Osteocyte (in vitro differentiated cells): Measurements from ENCODE around the gene HHIP. TPM values are rescaled to one million over a fixed set of nuclear protein-coding genes. Genes with fewer than 3 reads are reported as not detected.
A peak's percentile ranks its signal among the peaks of the same experiment; 100 is the strongest.
"Not testable (repeated sequence)": the region's sequence is repeated elsewhere in the genome, so short reads cannot be mapped to it uniquely, and the experiment has no call there.

Experiments
- DNase-seq: peaks from one replicate; pipeline ENCODE4 v3.0.0; 2021; ENCODE audit warnings: mixed read lengths; ENCODE audit not compliant: unreplicated experiment; ENCODE audit errors: extremely low spot score
- H3K27ac Mint-ChIP-seq: one replicate; pipeline ENCODE4 v1.8.0; 2021; ENCODE audit warnings: mild to moderate bottlenecking, mixed read lengths; ENCODE audit not compliant: unreplicated experiment
- H3K27me3 Mint-ChIP-seq: one replicate; pipeline ENCODE4 v1.8.0; 2021; ENCODE audit warnings: mixed read lengths; ENCODE audit not compliant: unreplicated experiment
- H3K36me3 Mint-ChIP-seq: one replicate; pipeline ENCODE4 v1.8.0; 2021; ENCODE audit warnings: mixed read lengths; ENCODE audit not compliant: unreplicated experiment
- H3K4me1 Mint-ChIP-seq: one replicate; pipeline ENCODE4 v1.8.0; 2021; ENCODE audit warnings: mixed read lengths; ENCODE audit not compliant: unreplicated experiment
- H3K4me3 Mint-ChIP-seq: one replicate; pipeline ENCODE4 v1.8.0; 2021; ENCODE audit warnings: mild to moderate bottlenecking, moderate library complexity, mixed read lengths; ENCODE audit not compliant: unreplicated experiment
- H3K9me3 Mint-ChIP-seq: one replicate; pipeline ENCODE4 v1.8.0; 2021; ENCODE audit warnings: mixed read lengths; ENCODE audit not compliant: unreplicated experiment
- total RNA-seq: library from RNA; stranded (reverse); gene quantifications from 2 replicates; pipeline ENCODE4 v1.2.1, GENCODE V29; 2021
- TF ChIP-seq, protein P1 (sequence below): fragments of 200-600 bp; sonication (generic); IDR thresholded peaks from 2 replicates; pipeline ENCODE4 v1.5.0; 2021; ENCODE audit warnings: antibody characterized with exemption, mild to moderate bottlenecking, moderate library complexity

The HHIP gene
- total RNA-seq, 1 donor from 2014 or later: 0.97 TPM

DNA sequence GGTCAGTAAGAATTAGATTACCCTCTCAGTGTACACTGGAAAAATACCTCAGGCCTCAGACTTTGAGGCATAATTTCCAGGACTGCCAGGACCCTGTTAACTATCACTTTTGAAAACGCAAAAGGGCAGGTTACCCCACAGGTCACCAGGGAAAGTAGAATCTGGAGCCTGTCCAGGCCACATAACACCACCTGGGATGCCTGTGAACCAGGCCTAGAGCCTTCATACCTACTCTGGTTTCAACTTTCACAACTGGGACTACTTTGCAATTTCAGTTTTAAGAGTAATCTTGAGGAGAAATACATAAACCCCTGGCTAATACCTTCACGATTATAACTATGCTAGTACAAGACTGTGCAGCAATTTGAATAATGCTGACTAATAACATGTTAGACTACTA lies 132.4 kb downstream of the HHIP start:
- peaks cover 7% of the 10 kb centered on the region for H3K27me3 Mint-ChIP-seq
- no peaks in the 10 kb centered on the region for H3K4me1 Mint-ChIP-seq
- TF ChIP-seq, protein P1, sequence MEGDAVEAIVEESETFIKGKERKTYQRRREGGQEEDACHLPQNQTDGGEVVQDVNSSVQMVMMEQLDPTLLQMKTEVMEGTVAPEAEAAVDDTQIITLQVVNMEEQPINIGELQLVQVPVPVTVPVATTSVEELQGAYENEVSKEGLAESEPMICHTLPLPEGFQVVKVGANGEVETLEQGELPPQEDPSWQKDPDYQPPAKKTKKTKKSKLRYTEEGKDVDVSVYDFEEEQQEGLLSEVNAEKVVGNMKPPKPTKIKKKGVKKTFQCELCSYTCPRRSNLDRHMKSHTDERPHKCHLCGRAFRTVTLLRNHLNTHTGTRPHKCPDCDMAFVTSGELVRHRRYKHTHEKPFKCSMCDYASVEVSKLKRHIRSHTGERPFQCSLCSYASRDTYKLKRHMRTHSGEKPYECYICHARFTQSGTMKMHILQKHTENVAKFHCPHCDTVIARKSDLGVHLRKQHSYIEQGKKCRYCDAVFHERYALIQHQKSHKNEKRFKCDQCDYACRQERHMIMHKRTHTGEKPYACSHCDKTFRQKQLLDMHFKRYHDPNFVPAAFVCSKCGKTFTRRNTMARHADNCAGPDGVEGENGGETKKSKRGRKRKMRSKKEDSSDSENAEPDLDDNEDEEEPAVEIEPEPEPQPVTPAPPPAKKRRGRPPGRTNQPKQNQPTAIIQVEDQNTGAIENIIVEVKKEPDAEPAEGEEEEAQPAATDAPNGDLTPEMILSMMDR: no peak
- H3K9me3 Mint-ChIP-seq: no peaks in the 10 kb centered on the region
- no peak overlapping the region for H3K27ac Mint-ChIP-seq
- H3K4me3 Mint-ChIP-seq: no peak overlapping the region
- no peaks in the 10 kb centered on the region for H3K36me3 Mint-ChIP-seq
- no peak for DNase-seq

DNA sequence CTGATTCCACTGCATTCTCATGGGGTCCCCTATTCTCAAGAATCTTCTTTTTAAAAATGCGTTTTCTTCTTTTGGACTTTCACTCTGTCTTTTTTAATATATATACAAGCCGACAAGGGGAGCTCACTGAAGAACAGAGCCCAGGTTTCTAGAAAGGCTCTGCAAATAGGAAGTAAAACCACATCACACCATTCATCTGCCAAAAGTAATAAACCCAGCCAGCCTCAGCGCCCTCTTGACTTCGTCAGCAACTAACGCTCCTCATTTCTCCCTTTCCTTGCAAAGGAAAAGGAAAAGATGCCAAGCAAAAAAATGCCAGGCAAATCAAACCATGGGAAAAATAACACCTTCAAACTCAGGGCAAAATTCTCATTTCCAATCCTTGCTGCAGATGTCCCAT lies 136.4 kb downstream of the HHIP start:
- no peaks in the 10 kb centered on the region for H3K9me3 Mint-ChIP-seq
- no peak overlapping the region for H3K27ac Mint-ChIP-seq
- H3K36me3 Mint-ChIP-seq: no peaks in the 10 kb centered on the region
- TF ChIP-seq, protein P1: no peak
- H3K4me3 Mint-ChIP-seq: no peak overlapping the region
- H3K4me1 Mint-ChIP-seq: peaks cover 4% of the 10 kb centered on the region
- H3K27me3 Mint-ChIP-seq: peaks cover 12% of the 10 kb centered on the region
- DNase-seq: no peak

DNA sequence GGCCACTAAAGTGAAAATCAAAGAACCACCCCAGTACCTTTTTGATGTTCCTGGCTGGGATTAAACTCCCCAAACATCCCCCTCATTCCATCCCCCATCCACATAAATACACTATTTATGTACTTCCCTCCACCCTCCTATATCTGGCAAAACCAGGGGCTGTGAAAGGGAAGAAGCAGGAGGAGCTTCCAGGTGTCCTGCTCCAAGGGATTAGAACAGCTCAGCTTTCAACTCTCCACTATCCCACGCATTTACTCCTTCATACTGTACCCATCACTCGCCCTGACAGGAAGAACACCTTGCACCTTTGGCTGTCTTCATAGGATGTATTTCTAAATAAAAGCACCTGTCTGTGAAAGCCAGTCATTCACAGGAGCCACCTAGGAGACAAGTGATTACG lies 140.0 kb downstream of the HHIP start:
- no peak for DNase-seq
- TF ChIP-seq, protein P1: no peak
- H3K4me3 Mint-ChIP-seq: no peak overlapping the region
- peaks cover under 1% of the 10 kb centered on the region for H3K9me3 Mint-ChIP-seq
- H3K27me3 Mint-ChIP-seq: peaks cover 26% of the 10 kb centered on the region
- H3K27ac Mint-ChIP-seq: no peak overlapping the region
- peaks cover 4% of the 10 kb centered on the region for H3K4me1 Mint-ChIP-seq
- no peaks in the 10 kb centered on the region for H3K36me3 Mint-ChIP-seq

DNA sequence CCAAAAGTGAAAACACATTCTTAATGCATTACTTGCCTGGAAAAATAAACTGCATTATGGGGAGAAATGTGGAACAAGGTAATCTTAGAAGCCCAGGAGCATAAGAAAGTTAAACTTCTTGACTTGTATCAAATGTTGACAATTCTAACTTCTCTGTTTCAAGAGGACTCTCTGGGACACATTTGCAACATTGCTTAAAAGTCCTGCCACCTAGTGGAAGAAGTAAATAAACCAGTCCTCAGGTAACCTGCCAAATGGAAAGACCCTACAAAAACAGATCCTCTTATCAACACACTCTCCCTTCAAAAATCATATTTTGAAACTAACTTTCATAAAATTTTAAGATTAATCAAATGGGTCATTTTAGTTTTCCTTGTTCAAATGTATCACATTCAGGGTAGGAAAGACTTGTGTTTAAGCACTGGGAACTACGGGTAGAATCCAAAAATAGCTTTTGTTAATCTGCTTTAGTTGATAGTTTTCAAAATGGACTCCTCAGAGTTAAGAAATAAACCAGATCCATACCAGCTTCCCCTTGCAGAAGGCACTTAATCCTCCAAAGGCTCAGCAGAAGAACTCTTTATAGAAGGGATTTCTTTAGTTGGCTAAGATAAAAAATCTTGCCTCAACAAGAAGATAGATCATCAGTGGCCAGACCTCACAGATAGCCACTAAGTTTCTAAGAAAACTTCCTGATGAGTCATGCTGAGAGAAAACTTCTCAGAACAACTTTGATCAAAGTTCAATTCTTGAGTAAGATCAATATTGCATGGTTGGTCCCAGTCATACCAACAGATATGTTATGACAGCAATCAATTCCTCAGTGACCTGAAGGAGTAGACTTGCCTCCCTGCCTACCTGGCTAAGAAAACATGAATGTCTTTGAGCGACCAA lies 141.7 kb downstream of the HHIP start:
- no peak for DNase-seq
- Mint-ChIP-seq H3K36me3 (no peaks in the 10 kb centered on the region), H3K27me3 (peaks cover 24% of the 10 kb centered on the region), H3K9me3 (peaks cover 7% of the 10 kb centered on the region), H3K4me3 (no peak overlapping the region), H3K27ac (no peak overlapping the region), H3K4me1 (peaks cover 4% of the 10 kb centered on the region)
- TF ChIP-seq, protein P1: peak; percentile 78

DNA sequence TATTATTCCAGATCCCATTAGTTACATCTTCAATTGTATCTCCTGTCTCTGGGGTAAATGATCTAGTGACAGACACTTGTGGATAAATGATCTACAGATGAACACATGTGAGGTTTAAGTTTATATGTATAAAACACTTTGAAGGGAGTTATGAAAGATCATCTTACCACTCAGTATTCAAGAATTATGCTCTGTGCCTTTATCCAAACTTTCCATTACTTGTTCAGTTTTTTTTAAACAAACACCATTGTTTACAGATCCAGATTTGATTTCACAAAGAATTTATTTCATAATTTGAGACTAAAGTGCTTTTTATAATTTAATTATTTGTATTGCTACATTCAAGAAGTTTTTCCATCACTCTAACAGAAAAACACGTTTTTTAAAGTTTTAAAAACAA lies 142.5 kb downstream of the HHIP start:
- TF ChIP-seq, protein P1: no peak
- peaks cover 29% of the 10 kb centered on the region for H3K27me3 Mint-ChIP-seq

DNA sequence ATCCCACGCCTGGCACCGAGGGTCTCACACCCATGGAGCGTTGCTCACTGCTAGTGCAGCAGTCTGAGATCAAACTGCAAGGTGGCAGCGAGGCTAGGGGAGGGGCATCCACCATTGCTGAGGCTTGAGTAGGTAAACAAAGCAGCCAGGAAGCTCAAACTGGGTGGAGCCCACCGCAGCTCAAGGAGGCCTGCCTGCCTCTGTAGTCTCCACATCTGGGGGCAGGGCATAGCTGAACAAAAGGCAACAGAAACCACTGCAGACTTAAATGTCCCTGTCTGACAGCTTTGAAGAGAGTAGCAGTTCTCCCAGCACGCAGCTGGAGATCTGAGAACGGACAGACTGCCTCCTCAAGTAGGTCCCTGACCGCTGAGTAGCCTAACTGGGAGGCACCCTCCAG lies 146.0 kb downstream of the HHIP start:
- H3K36me3 Mint-ChIP-seq, H3K4me3 Mint-ChIP-seq, H3K27ac Mint-ChIP-seq, H3K4me1 Mint-ChIP-seq, DNase-seq: not testable (repeated sequence)
- H3K9me3 Mint-ChIP-seq: peaks cover 21% of the 10 kb centered on the region
- H3K27me3 Mint-ChIP-seq: peaks cover 43% of the 10 kb centered on the region

More for the DNA sequence above, 142.5 kb downstream of the HHIP start:
- no peak for DNase-seq
- Mint-ChIP-seq H3K4me1 (peaks cover 4% of the 10 kb centered on the region), H3K4me3 (no peak overlapping the region), H3K9me3 (peaks cover 13% of the 10 kb centered on the region), H3K36me3 (no peaks in the 10 kb centered on the region), H3K27ac (no peak overlapping the region)
